Measurements from ENCODE around the gene TRPM3. TPM values are rescaled to one million over a fixed set of nuclear protein-coding genes. Genes with fewer than 3 reads are reported as not detected.

TRPM3 gene
- total RNA-seq, 1 experiment from 2014 or later, result not detected

- Histone ChIP-seq H3K9me2 (replicated peaks; ENCODE audit: low read length) (no peaks in the 10 kb centered on the region), H3K4me2 (ENCODE audit: low read length) (no peak overlapping the region), H3K79me2 (ENCODE audit: low read length) (no peaks in the 10 kb centered on the region), H3K4me1 (ENCODE audit: insufficient read depth, low read length) (no peaks in the 10 kb centered on the region), H3K36me3 (ENCODE audit: low read depth, low read length) (no peaks in the 10 kb centered on the region), H3K9me3 (ENCODE audit: low read length) (no peaks in the 10 kb centered on the region), H2AFZ (ENCODE audit: low read length) (no peak overlapping the region), H3K4me3 (ENCODE audit: low read length) (no peak overlapping the region), H3K9ac (ENCODE audit: low read length) (no peak overlapping the region), H3K27ac (ENCODE audit: low read length) (no peak overlapping the region), H4K20me1 (ENCODE audit: low read length) (no peaks in the 10 kb centered on the region), H3F3A (ENCODE audit: low read length, unreplicated experiment) (no peaks in the 10 kb centered on the region), H3K27me3 (ENCODE audit: low read length) (peaks cover 17% of the 10 kb centered on the region; the same call in 1 of the 2 replicates)
- ATAC-seq (no peak), DNase-seq (no peak)
- intact Hi-C loops (cut with micrococcal nuclease), result no loop called here
- no TSS peak for BruUV-seq (replicated peaks)
- ChIA-PET CTCF (no interaction called here), POLR2A (ENCODE audit: unreplicated experiment) (no interaction called here)
- no peak for TF ChIP-seq CTCF (conservative IDR thresholded peaks at IDR 0.05; ENCODE audit: low read depth, low read length)
- TF ChIP-seq EZH2phosphoT487 (IDR thresholded peaks at IDR 0.05; ENCODE audit: borderline replicate concordance, low read length), result no peak
- no peak for TF ChIP-seq EZH2 (IDR thresholded peaks at IDR 0.05; ENCODE audit: low read length, unreplicated experiment)
Observed at GRCh38 chr9:70589571-70590314, 531.7 kb downstream of the TRPM3 start.

- H3K9ac ChIP-seq (ENCODE audit: low read length), result no peak overlapping the region
- no peaks in the 10 kb centered on the region for H3K9me3 ChIP-seq (ENCODE audit: low read length)
- no peak for TF ChIP-seq CTCF (conservative IDR thresholded peaks at IDR 0.05; ENCODE audit: low read depth, low read length)
- TF ChIP-seq EZH2 (IDR thresholded peaks at IDR 0.05; ENCODE audit: low read length, unreplicated experiment), result no peak
- no peak for TF ChIP-seq EZH2phosphoT487 (IDR thresholded peaks at IDR 0.05; ENCODE audit: borderline replicate concordance, low read length)
- no TSS peak for BruUV-seq (replicated peaks)
- DNase-seq (no peak), ATAC-seq (no peak)
- no peak overlapping the region for H3K4me3 ChIP-seq (ENCODE audit: low read length)
- H2AFZ ChIP-seq (ENCODE audit: low read length), result no peak overlapping the region
- intact Hi-C loops (cut with micrococcal nuclease), result no loop called here
- no peaks in the 10 kb centered on the region for H4K20me1 ChIP-seq (ENCODE audit: low read length)
- no peak overlapping the region for H3K4me2 ChIP-seq (ENCODE audit: low read length)
- H3K36me3 ChIP-seq (ENCODE audit: low read depth, low read length), result no peaks in the 10 kb centered on the region
- H3K79me2 ChIP-seq (ENCODE audit: low read length), result no peaks in the 10 kb centered on the region
- no peaks in the 10 kb centered on the region for H3K4me1 ChIP-seq (ENCODE audit: insufficient read depth, low read length)
- ChIA-PET CTCF (no interaction called here), POLR2A (ENCODE audit: unreplicated experiment) (no interaction called here)
- H3K27ac ChIP-seq (ENCODE audit: low read length), result no peak overlapping the region
- H3K9me2 ChIP-seq (replicated peaks; ENCODE audit: low read length), result no peaks in the 10 kb centered on the region
- peaks cover 22% of the 10 kb centered on the region; the same call in 1 of the 2 replicates for H3K27me3 ChIP-seq (ENCODE audit: low read length)
- H3F3A ChIP-seq (ENCODE audit: low read length, unreplicated experiment), result no peaks in the 10 kb centered on the region
Observed at GRCh38 chr9:70588999-70589398, 532.4 kb downstream of the TRPM3 start.

GRCh38 chr9:70588381-70588780 lies 533.0 kb downstream of the TRPM3 start:
- Histone ChIP-seq H3K9me3 (ENCODE audit: low read length) (no peaks in the 10 kb centered on the region), H3K27ac (ENCODE audit: low read length) (no peak overlapping the region), H3K4me2 (ENCODE audit: low read length) (no peak overlapping the region), H3F3A (ENCODE audit: low read length, unreplicated experiment) (no peaks in the 10 kb centered on the region), H3K9ac (ENCODE audit: low read length) (no peak overlapping the region), H4K20me1 (ENCODE audit: low read length) (no peaks in the 10 kb centered on the region), H3K79me2 (ENCODE audit: low read length) (no peaks in the 10 kb centered on the region), H3K4me3 (ENCODE audit: low read length) (no peak overlapping the region), H3K4me1 (ENCODE audit: insufficient read depth, low read length) (no peaks in the 10 kb centered on the region), H3K27me3 (ENCODE audit: low read length) (peaks cover 22% of the 10 kb centered on the region; the same call in 1 of the 2 replicates), H3K36me3 (ENCODE audit: low read depth, low read length) (no peaks in the 10 kb centered on the region), H3K9me2 (replicated peaks; ENCODE audit: low read length) (no peaks in the 10 kb centered on the region), H2AFZ (ENCODE audit: low read length) (no peak overlapping the region)
- ChIA-PET CTCF (no interaction called here), POLR2A (ENCODE audit: unreplicated experiment) (no interaction called here)
- BruUV-seq (replicated peaks), result no TSS peak
- no peak for DNase-seq
- intact Hi-C loops (cut with micrococcal nuclease), result no loop called here
- TF ChIP-seq EZH2phosphoT487 (IDR thresholded peaks at IDR 0.05; ENCODE audit: borderline replicate concordance, low read length), result no peak
- no peak for TF ChIP-seq EZH2 (IDR thresholded peaks at IDR 0.05; ENCODE audit: low read length, unreplicated experiment)
- TF ChIP-seq CTCF (conservative IDR thresholded peaks at IDR 0.05; ENCODE audit: low read depth, low read length), result no peak
- no peak for ATAC-seq

Measured in PC-3 (cell line).